Subcutaneous abdominal adipose tissue (tissue), 5 donors: ENCODE data around the gene ROR1.

Experiments
- H3K27ac ChIP-seq: one replicate; pipeline ENCODE4 v1.7.0; 2013; ENCODE audit warnings: low read depth, mild to moderate bottlenecking, inconsistent platforms, low read length, moderate library complexity
- H3K27me3 ChIP-seq, 5 donors: one replicate each; pipeline ENCODE4 v1.7.0; 2013; ENCODE audit warnings: low read length in 5 of 5, inconsistent platforms in 1 of 5; ENCODE audit not compliant: control insufficient read depth in 5 of 5, insufficient read depth in 4 of 5
- H3K36me3 ChIP-seq, 5 donors: one replicate each; pipeline ENCODE4 v1.7.0; 2013; ENCODE audit warnings: low read length in 5 of 5; ENCODE audit not compliant: control insufficient read depth in 5 of 5, insufficient read depth in 5 of 5
- H3K4me1 ChIP-seq, 5 donors: one replicate each; pipeline ENCODE4 v1.7.0; 2013; ENCODE audit warnings: low read length in 5 of 5, mild to moderate bottlenecking in 3 of 5, moderate library complexity in 1 of 5; ENCODE audit not compliant: control insufficient read depth in 5 of 5, insufficient read depth in 5 of 5
- H3K4me3 ChIP-seq, 5 donors: one replicate each; pipeline ENCODE4 v1.7.0; 2013; ENCODE audit warnings: low read length in 5 of 5, low read depth in 1 of 5
- H3K9ac ChIP-seq, 5 donors: one replicate each; pipeline ENCODE4 v1.7.0; 2013; ENCODE audit warnings: low read length in 5 of 5, mild to moderate bottlenecking in 4 of 5, moderate library complexity in 3 of 5
- H3K9me3 ChIP-seq, 5 donors: one replicate each; pipeline ENCODE4 v1.7.0; 2013; ENCODE audit warnings: low read length in 5 of 5; ENCODE audit not compliant: control insufficient read depth in 5 of 5
- donor health status: healthy.
- donor health status: healthy.
- donor health status: healthy.
- donor health status: healthy.
- donor health status: healthy.

The ROR1 gene

GRCh38 chr1:63969441-63969901, 195.7 kb downstream of the ROR1 start:
- no peak overlapping the region for H3K4me3 ChIP-seq
- H3K9ac ChIP-seq, result no peak overlapping the region
- H3K36me3 ChIP-seq, result no peaks in the 10 kb centered on the region
- no peaks in the 10 kb centered on the region for H3K27me3 ChIP-seq
- H3K27ac ChIP-seq, result no peak overlapping the region
- peaks cover 0 to 7% (median 0%) of the 10 kb centered on the region in 5 donors for H3K4me1 ChIP-seq
- H3K9me3 ChIP-seq, result no peaks in the 10 kb centered on the region

GRCh38 chr1:63971557-63971956, 197.7 kb downstream of the ROR1 start:
- Histone ChIP-seq H3K4me3 (no peak overlapping the region), H3K27ac (no peak overlapping the region), H3K9me3 (no peaks in the 10 kb centered on the region), H3K9ac (no peak overlapping the region), H3K36me3 (no peaks in the 10 kb centered on the region), H3K4me1 (peaks cover 0 to 7% (median 3%) of the 10 kb centered on the region in 5 donors), H3K27me3 (no peaks in the 10 kb centered on the region)

GRCh38 chr1:63973005-63973419, 199.2 kb downstream of the ROR1 start:
- Histone ChIP-seq H3K4me1 (peaks cover 0 to 7% (median 3%) of the 10 kb centered on the region in 5 donors), H3K9ac (no peak overlapping the region), H3K27me3 (no peaks in the 10 kb centered on the region), H3K27ac (no peak overlapping the region), H3K4me3 (no peak overlapping the region), H3K36me3 (no peaks in the 10 kb centered on the region), H3K9me3 (no peaks in the 10 kb centered on the region)

- H3K4me3 ChIP-seq, result no peak overlapping the region
- H3K36me3 ChIP-seq, result no peaks in the 10 kb centered on the region
- H3K27ac ChIP-seq, result no peak overlapping the region
- H3K9me3 ChIP-seq, result no peaks in the 10 kb centered on the region
- H3K27me3 ChIP-seq, result no peaks in the 10 kb centered on the region
- H3K9ac ChIP-seq, result no peak overlapping the region
- H3K4me1 ChIP-seq, result peaks cover 0 to 4% (median 0%) of the 10 kb centered on the region in 5 donors
These were observed 201.1 kb downstream of the ROR1 start for GRCh38 chr1:63974966-63975365.

GRCh38 chr1:63975481-63975880, 201.7 kb downstream of the ROR1 start:
- Histone ChIP-seq H3K9me3 (no peaks in the 10 kb centered on the region), H3K4me3 (no peak overlapping the region), H3K27me3 (no peaks in the 10 kb centered on the region), H3K4me1 (peaks cover 0 to 4% (median 0%) of the 10 kb centered on the region in 5 donors), H3K27ac (no peak overlapping the region), H3K9ac (no peak overlapping the region), H3K36me3 (no peaks in the 10 kb centered on the region)

- no peaks in the 10 kb centered on the region for H3K36me3 ChIP-seq
- no peaks in the 10 kb centered on the region for H3K9me3 ChIP-seq
- H3K27me3 ChIP-seq, result no peaks in the 10 kb centered on the region
- no peak overlapping the region for H3K27ac ChIP-seq
- H3K4me1 ChIP-seq, result peaks cover 0 to 4% (median 0%) of the 10 kb centered on the region in 5 donors
- no peak overlapping the region for H3K9ac ChIP-seq
- H3K4me3 ChIP-seq, result no peak overlapping the region
These were observed 202.2 kb downstream of the ROR1 start for GRCh38 chr1:63976006-63976405.

- Histone ChIP-seq H3K4me3 (no peak overlapping the region), H3K9ac (no peak overlapping the region), H3K9me3 (no peaks in the 10 kb centered on the region), H3K27ac (no peak overlapping the region), H3K4me1 (peaks cover 0 to 4% (median 0%) of the 10 kb centered on the region in 5 donors), H3K27me3 (no peaks in the 10 kb centered on the region), H3K36me3 (no peaks in the 10 kb centered on the region)
These were observed 203.6 kb downstream of the ROR1 start for GRCh38 chr1:63977466-63977865.

GRCh38 chr1:63980740-63981407, 207.1 kb downstream of the ROR1 start:
- no peaks in the 10 kb centered on the region for H3K9me3 ChIP-seq
- H3K4me1 ChIP-seq, result peaks cover 0 to 12% (median 4%) of the 10 kb centered on the region in 5 donors
- no peak overlapping the region for H3K27ac ChIP-seq
- no peaks in the 10 kb centered on the region for H3K36me3 ChIP-seq
- H3K27me3 ChIP-seq, result no peaks in the 10 kb centered on the region
- H3K9ac ChIP-seq, result no peak overlapping the region
- H3K4me3 ChIP-seq, result no peak overlapping the region

GRCh38 chr1:63981408-63981773, 207.6 kb downstream of the ROR1 start:
- no peak overlapping the region for H3K9ac ChIP-seq
- H3K4me3 ChIP-seq, result no peak overlapping the region
- H3K27ac ChIP-seq, result no peak overlapping the region
- no peaks in the 10 kb centered on the region for H3K27me3 ChIP-seq
- no peaks in the 10 kb centered on the region for H3K36me3 ChIP-seq
- peaks cover 0 to 12% (median 4%) of the 10 kb centered on the region in 5 donors for H3K4me1 ChIP-seq
- H3K9me3 ChIP-seq, result no peaks in the 10 kb centered on the region

- no peak overlapping the region for H3K9ac ChIP-seq
- H3K9me3 ChIP-seq, result no peaks in the 10 kb centered on the region
- H3K27me3 ChIP-seq, result no peaks in the 10 kb centered on the region
- H3K36me3 ChIP-seq, result no peaks in the 10 kb centered on the region
- H3K4me1 ChIP-seq, result peaks cover 0 to 13% (median 4%) of the 10 kb centered on the region in 5 donors
- H3K4me3 ChIP-seq, result no peak overlapping the region
- H3K27ac ChIP-seq, result no peak overlapping the region
These were observed 208.4 kb downstream of the ROR1 start for GRCh38 chr1:63982201-63982600.
